Measurements from ENCODE around the gene KNDC1. TPM values are rescaled to one million over a fixed set of nuclear protein-coding genes. Genes with fewer than 3 reads are reported as not detected.

The KNDC1 gene
- polyA plus RNA-seq, 1 donor, result 6.6 TPM

- no peak for DNase-seq (ENCODE audit: low read depth)
Measured at GRCh38 chr10:133191651-133192050, 31.6 kb downstream of the KNDC1 start.

- DNase-seq (ENCODE audit: low read depth), result no peak
Measured at GRCh38 chr10:133194151-133194550, 34.1 kb downstream of the KNDC1 start.

- no peak for DNase-seq (ENCODE audit: low read depth)
Measured at GRCh38 chr10:133195096-133195495, 35.1 kb downstream of the KNDC1 start.

- no peak for DNase-seq (ENCODE audit: low read depth)
Measured at GRCh38 chr10:133195611-133196010, 35.6 kb downstream of the KNDC1 start.

GRCh38 chr10:133196221-133196915, 36.3 kb downstream of the KNDC1 start:
- DNase-seq (ENCODE audit: low read depth), result peak; percentile 29

GRCh38 chr10:133196936-133197758, 37.1 kb downstream of the KNDC1 start:
- no peak for DNase-seq (ENCODE audit: low read depth)

GRCh38 chr10:133197786-133198185, 37.8 kb downstream of the KNDC1 start:
- DNase-seq (ENCODE audit: low read depth), result no peak

- DNase-seq (ENCODE audit: low read depth), result no peak
Measured at GRCh38 chr10:133198206-133198605, 38.2 kb downstream of the KNDC1 start.

GRCh38 chr10:133198621-133199487, 38.8 kb downstream of the KNDC1 start:
- DNase-seq (ENCODE audit: low read depth), result no peak

GRCh38 chr10:133199488-133199885, 39.5 kb downstream of the KNDC1 start:
- DNase-seq (ENCODE audit: low read depth), result no peak

- no peak for DNase-seq (ENCODE audit: low read depth)
Measured at GRCh38 chr10:133199992-133200611, 40.1 kb downstream of the KNDC1 start.

- DNase-seq (ENCODE audit: low read depth), result no peak
Measured at GRCh38 chr10:133200621-133201031, 40.6 kb downstream of the KNDC1 start.

- no peak for DNase-seq (ENCODE audit: low read depth)
Measured at GRCh38 chr10:133201151-133201947, 41.3 kb downstream of the KNDC1 start.

- DNase-seq (ENCODE audit: low read depth), result no peak
Measured at GRCh38 chr10:133201948-133202725, 42.1 kb downstream of the KNDC1 start.

GRCh38 chr10:133202778-133203651, 43.0 kb downstream of the KNDC1 start:
- no peak for DNase-seq (ENCODE audit: low read depth)

- DNase-seq (ENCODE audit: low read depth), result no peak
Measured at GRCh38 chr10:133203652-133204195, 43.7 kb downstream of the KNDC1 start.

- DNase-seq (ENCODE audit: low read depth), result no peak
Measured at GRCh38 chr10:133204226-133205015, 44.4 kb downstream of the KNDC1 start.

GRCh38 chr10:133205146-133205545, 45.1 kb downstream of the KNDC1 start:
- DNase-seq (ENCODE audit: low read depth), result no peak

All from forelimb muscle (tissue), 1 donor.